ENCODE data around the gene LMAN1L. TPM values are rescaled to one million over a fixed set of nuclear protein-coding genes. Genes with fewer than 3 reads are reported as not detected.
A peak's percentile ranks its signal among the peaks of the same experiment; 100 is the strongest.

The LMAN1L gene
- total and polyA plus RNA-seq, 4 donors: 0.11 to 0.29 TPM; not detected in 2

GRCh38 chr15:74787251-74788041, 25.2 kb upstream of the LMAN1L start:
- 46% methylated on average over 13 of the region's 13 CpGs for WGBS (ENCODE audit: insufficient coverage)
- Histone ChIP-seq H3K36me3 (ENCODE audit: control insufficient read depth, insufficient read depth, low read length) (peaks cover 43% of the 10 kb centered on the region), H3K4me3 (ENCODE audit: low read depth, low read length) (no peak overlapping the region), H3K4me1 (ENCODE audit: control insufficient read depth, insufficient read depth, low read length) (peaks cover 89% of the 10 kb centered on the region), H3K27ac (ENCODE audit: low read depth, low read length) (peak overlapping the region; percentile 30), H3K27me3 (ENCODE audit: control insufficient read depth, insufficient read depth, low read length) (no peaks in the 10 kb centered on the region), H3K9me3 (ENCODE audit: control insufficient read depth, insufficient read depth, low read length) (no peaks in the 10 kb centered on the region)
- DNase-seq (ENCODE audit: low read depth in 4 of 6, low spot score in 6 of 6): peak in 2 of 6 donors; percentile 54 to 57

DNA sequence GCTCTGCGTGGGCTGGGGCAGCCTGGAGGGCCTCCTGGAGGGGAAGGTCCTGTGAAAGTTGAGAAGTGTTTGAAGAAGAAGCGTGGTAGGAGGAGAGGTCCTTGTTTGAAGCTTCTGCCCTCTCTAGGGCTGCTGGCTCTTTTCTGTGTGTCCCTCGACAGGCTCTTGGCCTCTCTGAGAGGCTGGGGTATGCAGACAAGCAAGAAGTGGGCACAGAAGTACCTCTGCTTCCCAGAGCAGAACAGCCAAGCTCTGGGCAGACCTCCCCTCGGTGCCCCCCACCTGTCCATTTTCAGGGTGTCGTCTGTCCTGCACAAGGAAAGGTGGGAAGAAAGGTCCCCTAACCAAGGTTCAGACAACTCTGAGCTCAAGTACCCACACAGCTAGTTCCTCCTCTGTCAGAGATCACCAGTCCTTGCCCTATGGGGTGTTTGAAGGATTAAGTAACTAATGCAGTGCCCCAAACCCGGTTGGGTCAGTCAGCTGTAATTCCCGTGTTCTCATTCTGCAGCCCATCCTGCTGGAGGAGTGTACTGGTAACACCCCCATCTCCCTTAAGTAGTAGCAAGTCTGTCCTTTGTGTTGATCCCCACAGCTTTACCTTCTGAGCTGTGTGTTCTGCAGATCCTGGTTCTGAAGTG, 24.5 kb upstream of the LMAN1L start:
- H3K27ac ChIP-seq (ENCODE audit: low read depth, low read length): peak overlapping the region; percentile 10
- H3K36me3 ChIP-seq (ENCODE audit: control insufficient read depth, insufficient read depth, low read length): peaks cover 44% of the 10 kb centered on the region
- no peaks in the 10 kb centered on the region for H3K27me3 ChIP-seq (ENCODE audit: control insufficient read depth, insufficient read depth, low read length)
- H3K9me3 ChIP-seq (ENCODE audit: control insufficient read depth, insufficient read depth, low read length): no peaks in the 10 kb centered on the region
- peaks cover 89% of the 10 kb centered on the region for H3K4me1 ChIP-seq (ENCODE audit: control insufficient read depth, insufficient read depth, low read length)
- no peak overlapping the region for H3K4me3 ChIP-seq (ENCODE audit: low read depth, low read length)
- DNase-seq (ENCODE audit: low read depth in 4 of 6, low spot score in 6 of 6): no peak
- WGBS (ENCODE audit: insufficient coverage): 49% methylated on average over 7 of the region's 7 CpGs

DNA sequence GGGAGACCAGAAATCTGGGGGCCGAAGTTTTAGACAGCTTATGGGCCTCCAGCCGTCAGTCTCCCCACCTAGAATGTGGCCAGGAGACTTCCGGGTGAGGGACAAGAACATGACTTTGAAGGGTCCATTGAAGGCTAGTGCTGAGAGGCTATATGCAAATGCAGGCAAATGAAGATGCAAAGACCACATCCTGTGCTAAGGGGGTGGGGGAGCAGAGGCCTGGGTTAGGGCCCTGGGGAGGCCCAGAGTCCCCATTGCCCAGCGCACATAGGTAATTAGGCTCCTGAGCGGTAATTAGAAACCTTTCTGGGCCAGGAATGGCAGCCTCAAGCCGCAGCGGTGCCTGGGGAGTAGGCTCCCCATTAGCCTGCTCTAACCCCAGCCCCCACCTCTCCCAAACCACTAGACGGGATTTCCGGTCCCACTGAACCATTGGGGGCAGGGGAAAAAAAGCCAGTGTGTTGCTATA, 23.9 kb upstream of the LMAN1L start:
- Histone ChIP-seq H3K27ac (ENCODE audit: low read depth, low read length) (no peak overlapping the region), H3K36me3 (ENCODE audit: control insufficient read depth, insufficient read depth, low read length) (peaks cover 42% of the 10 kb centered on the region), H3K4me3 (ENCODE audit: low read depth, low read length) (no peak overlapping the region), H3K9me3 (ENCODE audit: control insufficient read depth, insufficient read depth, low read length) (no peaks in the 10 kb centered on the region), H3K27me3 (ENCODE audit: control insufficient read depth, insufficient read depth, low read length) (no peaks in the 10 kb centered on the region), H3K4me1 (ENCODE audit: control insufficient read depth, insufficient read depth, low read length) (peaks cover 89% of the 10 kb centered on the region)
- DNase-seq (ENCODE audit: low read depth in 4 of 6, low spot score in 6 of 6): no peak
- WGBS (ENCODE audit: insufficient coverage): 75% methylated on average over 2 of the region's 9 CpGs

DNA sequence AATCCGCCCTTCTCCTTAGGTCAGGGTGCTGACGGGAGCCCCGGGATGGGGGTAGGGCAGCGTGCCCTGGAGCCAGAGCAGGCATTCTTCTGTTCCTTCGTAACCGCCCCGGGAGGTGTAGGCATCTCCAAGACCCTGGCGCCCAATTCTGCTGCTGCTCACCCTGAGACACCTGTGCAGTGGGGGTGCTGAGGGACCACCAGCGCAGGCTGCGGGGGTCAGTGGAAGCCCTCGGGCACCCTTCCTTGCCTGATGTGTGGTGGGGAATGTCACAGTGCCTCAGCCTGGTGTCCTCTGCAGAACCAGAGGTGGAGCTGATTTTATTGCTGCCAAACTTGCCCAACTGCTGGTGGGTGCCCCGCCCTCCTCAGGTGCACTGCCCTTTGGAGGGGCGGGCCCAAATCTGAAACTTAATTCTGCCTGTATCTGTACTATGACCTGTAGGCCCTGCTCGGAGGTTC, 23.4 kb upstream of the LMAN1L start:
- Histone ChIP-seq H3K9me3 (ENCODE audit: control insufficient read depth, insufficient read depth, low read length) (no peaks in the 10 kb centered on the region), H3K4me3 (ENCODE audit: low read depth, low read length) (no peak overlapping the region), H3K27ac (ENCODE audit: low read depth, low read length) (peak overlapping the region; percentile 86), H3K4me1 (ENCODE audit: control insufficient read depth, insufficient read depth, low read length) (peaks cover 85% of the 10 kb centered on the region), H3K27me3 (ENCODE audit: control insufficient read depth, insufficient read depth, low read length) (no peaks in the 10 kb centered on the region), H3K36me3 (ENCODE audit: control insufficient read depth, insufficient read depth, low read length) (peaks cover 38% of the 10 kb centered on the region)
- WGBS (ENCODE audit: insufficient coverage): 72% methylated on average over 14 of the region's 14 CpGs
- no peak for DNase-seq (ENCODE audit: low read depth in 4 of 6, low spot score in 6 of 6)

DNA sequence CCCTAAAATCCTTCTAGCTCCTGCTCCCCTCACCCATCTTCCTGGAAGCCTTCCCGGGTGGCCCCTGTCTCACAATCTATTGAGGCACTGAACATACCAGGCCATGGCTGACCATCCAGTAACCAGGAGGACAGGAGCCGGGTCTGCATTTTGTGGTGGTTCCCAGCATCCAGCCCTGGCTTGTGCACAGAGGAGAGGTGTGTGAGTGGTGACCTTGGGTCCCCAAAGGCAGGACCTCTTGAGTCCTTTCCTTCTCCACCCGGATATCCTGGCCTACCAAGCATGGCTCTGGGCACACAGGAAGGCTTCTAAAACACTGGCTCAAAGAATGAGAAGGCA, 22.9 kb upstream of the LMAN1L start:
- DNase-seq (ENCODE audit: low read depth in 4 of 6, low spot score in 6 of 6): no peak
- Histone ChIP-seq H3K27me3 (ENCODE audit: control insufficient read depth, insufficient read depth, low read length) (no peaks in the 10 kb centered on the region), H3K9me3 (ENCODE audit: control insufficient read depth, insufficient read depth, low read length) (no peaks in the 10 kb centered on the region), H3K4me1 (ENCODE audit: control insufficient read depth, insufficient read depth, low read length) (peaks cover 80% of the 10 kb centered on the region), H3K27ac (ENCODE audit: low read depth, low read length) (peak overlapping the region; percentile 86), H3K4me3 (ENCODE audit: low read depth, low read length) (no peak overlapping the region), H3K36me3 (ENCODE audit: control insufficient read depth, insufficient read depth, low read length) (peaks cover 41% of the 10 kb centered on the region)
- WGBS (ENCODE audit: insufficient coverage): 64% methylated on average over 3 of the region's 3 CpGs

GRCh38 chr15:74790080-74790916, 22.3 kb upstream of the LMAN1L start:
- H3K27ac ChIP-seq (ENCODE audit: low read depth, low read length): peak overlapping the region; percentile 86
- H3K9me3 ChIP-seq (ENCODE audit: control insufficient read depth, insufficient read depth, low read length): no peaks in the 10 kb centered on the region
- H3K4me3 ChIP-seq (ENCODE audit: low read depth, low read length): no peak overlapping the region
- H3K27me3 ChIP-seq (ENCODE audit: control insufficient read depth, insufficient read depth, low read length): no peaks in the 10 kb centered on the region
- 22% methylated on average over 7 of the region's 15 CpGs for WGBS (ENCODE audit: insufficient coverage)
- DNase-seq (ENCODE audit: low read depth in 4 of 6, low spot score in 6 of 6): peak in 3 of 6 donors; percentile 25 to 81 (median 66)
- peaks cover 76% of the 10 kb centered on the region for H3K4me1 ChIP-seq (ENCODE audit: control insufficient read depth, insufficient read depth, low read length)
- peaks cover 45% of the 10 kb centered on the region for H3K36me3 ChIP-seq (ENCODE audit: control insufficient read depth, insufficient read depth, low read length)

DNA sequence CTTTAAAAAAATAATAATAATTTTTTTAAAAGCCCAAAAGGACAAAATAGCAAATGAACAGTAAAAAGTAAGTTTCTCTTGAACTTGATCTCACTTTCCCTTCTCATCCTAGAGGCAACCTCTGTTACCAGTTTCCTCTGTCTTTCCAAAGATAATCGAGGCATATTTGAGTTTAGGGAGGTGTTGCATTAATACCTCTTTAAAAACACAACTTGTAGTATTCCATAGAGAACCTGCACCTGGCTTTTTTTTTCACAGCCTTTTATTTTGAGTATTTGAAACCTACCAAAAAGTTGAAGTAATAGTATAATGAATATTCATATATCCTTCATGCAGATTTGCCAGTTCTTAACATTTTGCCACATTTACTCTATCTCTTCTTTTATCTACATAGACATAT, 21.6 kb upstream of the LMAN1L start:
- Histone ChIP-seq H3K4me3 (ENCODE audit: low read depth, low read length) (no peak overlapping the region), H3K27ac (ENCODE audit: low read depth, low read length) (no peak overlapping the region), H3K27me3 (ENCODE audit: control insufficient read depth, insufficient read depth, low read length) (no peaks in the 10 kb centered on the region), H3K4me1 (ENCODE audit: control insufficient read depth, insufficient read depth, low read length) (peaks cover 69% of the 10 kb centered on the region), H3K36me3 (ENCODE audit: control insufficient read depth, insufficient read depth, low read length) (peaks cover 45% of the 10 kb centered on the region), H3K9me3 (ENCODE audit: control insufficient read depth, insufficient read depth, low read length) (no peaks in the 10 kb centered on the region)
- DNase-seq (ENCODE audit: low read depth in 4 of 6, low spot score in 6 of 6): no peak
- WGBS (ENCODE audit: insufficient coverage): no CpG with 5 or more reads among the region's 1 CpG

- no peak for DNase-seq (ENCODE audit: low read depth in 4 of 6, low spot score in 6 of 6)
- Histone ChIP-seq H3K27ac (ENCODE audit: low read depth, low read length) (no peak overlapping the region), H3K27me3 (ENCODE audit: control insufficient read depth, insufficient read depth, low read length) (no peaks in the 10 kb centered on the region), H3K4me3 (ENCODE audit: low read depth, low read length) (no peak overlapping the region), H3K4me1 (ENCODE audit: control insufficient read depth, insufficient read depth, low read length) (peaks cover 62% of the 10 kb centered on the region), H3K36me3 (ENCODE audit: control insufficient read depth, insufficient read depth, low read length) (peaks cover 44% of the 10 kb centered on the region), H3K9me3 (ENCODE audit: control insufficient read depth, insufficient read depth, low read length) (no peaks in the 10 kb centered on the region)
- 95% methylated on average over 3 of the region's 7 CpGs for WGBS (ENCODE audit: insufficient coverage)
Measured at GRCh38 chr15:74791667-74792066, 21.0 kb upstream of the LMAN1L start.

DNA sequence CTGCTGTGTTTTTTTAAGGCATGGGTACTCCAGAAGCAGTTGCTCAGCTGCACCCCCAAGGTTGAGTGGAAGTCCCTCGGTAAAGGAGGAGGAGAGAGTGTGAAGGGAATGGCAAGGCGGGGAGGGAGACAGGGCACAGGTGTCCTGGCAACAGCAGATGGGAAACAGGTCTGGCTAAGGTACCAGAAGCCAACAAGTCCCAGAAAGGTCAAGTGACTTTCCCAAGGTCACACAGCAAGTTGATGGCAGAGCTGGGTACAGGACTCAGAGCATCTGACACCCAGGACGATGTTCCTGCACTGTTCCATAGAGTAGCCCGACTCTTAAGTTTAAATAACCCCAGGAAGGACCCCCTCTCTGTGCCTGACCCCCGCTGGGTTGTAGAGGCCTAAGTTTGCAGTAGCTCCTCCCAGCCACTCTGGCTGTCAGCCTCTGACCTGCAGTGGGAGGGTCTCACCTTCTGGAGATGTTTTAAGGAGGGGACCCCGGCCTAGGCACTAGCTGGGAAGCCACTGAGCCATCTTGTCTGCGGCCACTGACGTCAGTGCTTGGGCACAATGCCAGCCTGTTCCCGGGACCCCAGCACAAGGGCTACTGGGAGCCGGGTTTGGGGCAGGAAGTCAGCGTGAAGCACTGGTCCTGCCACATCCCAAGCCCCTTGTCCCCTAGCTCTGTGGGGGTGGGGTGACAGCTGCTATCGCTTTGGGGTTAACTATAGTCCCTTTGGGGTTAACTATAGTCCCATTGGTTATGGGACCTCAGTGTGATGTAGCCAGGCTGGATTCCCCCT, 20.2 kb upstream of the LMAN1L start:
- H3K9me3 ChIP-seq (ENCODE audit: control insufficient read depth, insufficient read depth, low read length): no peaks in the 10 kb centered on the region
- H3K27ac ChIP-seq (ENCODE audit: low read depth, low read length): no peak overlapping the region
- no peak overlapping the region for H3K4me3 ChIP-seq (ENCODE audit: low read depth, low read length)
- H3K4me1 ChIP-seq (ENCODE audit: control insufficient read depth, insufficient read depth, low read length): peaks cover 55% of the 10 kb centered on the region
- H3K27me3 ChIP-seq (ENCODE audit: control insufficient read depth, insufficient read depth, low read length): no peaks in the 10 kb centered on the region
- H3K36me3 ChIP-seq (ENCODE audit: control insufficient read depth, insufficient read depth, low read length): peaks cover 43% of the 10 kb centered on the region
- DNase-seq (ENCODE audit: low read depth in 4 of 6, low spot score in 6 of 6): no peak
- WGBS (ENCODE audit: insufficient coverage): 61% methylated on average over 11 of the region's 12 CpGs
